Measurements from ENCODE around the gene ITGA3. TPM values are rescaled to one million over a fixed set of nuclear protein-coding genes. Genes with fewer than 3 reads are reported as not detected.

The ITGA3 gene
- total RNA-seq, 1 experiment from 2014 or later = 22.5 TPM

DNA sequence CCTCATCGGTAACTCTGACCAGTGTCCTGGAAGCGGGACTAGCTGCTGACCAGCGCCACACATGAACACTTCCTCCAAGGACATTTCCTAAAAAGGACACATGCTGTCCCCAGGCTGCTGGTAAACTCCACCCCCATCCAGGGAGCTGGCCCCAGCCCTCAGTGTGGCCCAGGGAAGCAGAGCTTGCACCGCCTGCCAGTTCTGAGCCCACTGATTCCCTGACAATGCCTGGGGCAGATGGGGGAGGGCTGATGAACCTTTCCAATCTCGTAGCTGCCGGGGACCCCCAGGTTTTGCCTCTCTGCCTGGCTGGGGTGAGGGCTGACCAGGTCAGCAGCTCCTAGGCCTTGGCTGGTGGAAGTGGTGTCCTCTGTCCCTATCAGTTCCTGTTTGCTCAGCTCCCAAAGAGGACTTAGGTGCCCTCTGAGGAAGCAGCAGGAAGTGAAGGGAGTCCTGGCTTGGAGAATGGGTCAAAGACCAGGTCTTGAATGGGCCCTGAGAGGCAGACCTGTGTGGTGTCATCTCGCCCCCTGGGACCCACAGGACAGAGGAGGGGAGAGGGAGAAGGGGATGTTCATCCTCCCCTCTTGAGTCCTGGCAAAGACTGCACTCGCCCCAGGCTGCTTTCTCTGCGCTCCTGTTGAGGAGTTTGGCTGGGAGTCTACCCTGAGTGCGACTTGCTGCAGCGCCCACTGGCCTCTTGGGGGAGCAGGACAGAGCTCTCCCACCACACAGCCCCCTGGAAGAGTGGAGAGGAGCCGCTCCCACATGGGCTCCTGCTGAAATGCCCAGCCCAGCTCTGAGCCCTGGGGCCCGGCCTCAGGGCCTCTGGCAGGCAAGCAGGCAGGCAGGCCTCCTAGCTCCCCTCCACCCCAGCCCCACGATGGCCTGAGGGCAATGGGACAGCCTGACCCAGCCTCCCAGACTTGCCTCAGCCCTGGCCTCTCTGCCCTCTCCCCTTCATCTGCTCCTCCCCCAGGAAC is 56.1 kb downstream of the ITGA3 start:
- no peaks in the 10 kb centered on the region; a peak in 1 of 5 replicates for H3K9me3 Mint-ChIP-seq
- Histone ChIP-seq H3K23me2 (ENCODE audit: insufficient read length, low read depth, low read length, poor library complexity, severe bottlenecking) (no peaks in the 10 kb centered on the region), H3K79me1 (ENCODE audit: insufficient read depth, low read depth, low read length, poor library complexity, severe bottlenecking) (no peaks in the 10 kb centered on the region), H3K14ac (ENCODE audit: insufficient read depth, low read length) (0 out of 2 replicates have a peak overlapping the region, but pooled peaks have one; percentile 25), H3K9ac (ENCODE audit: extremely low read depth, insufficient read length, low read length) (no peak overlapping the region), H2AFZ (ENCODE audit: low read length) (no peak overlapping the region), H2BK120ac (ENCODE audit: low read depth, low read length, poor library complexity, severe bottlenecking) (no peak overlapping the region), H3K4ac (ENCODE audit: low read depth, low read length) (no peak overlapping the region), H2BK5ac (ENCODE audit: insufficient read length, low read length) (no peak overlapping the region), H2AK5ac (ENCODE audit: insufficient read length, low read length) (no peak overlapping the region), H4K5ac (ENCODE audit: insufficient read length, low read depth, low read length) (no peak overlapping the region), H3K56ac (ENCODE audit: insufficient read length, low read depth, low read length) (no peak overlapping the region), H3K4me1 (ENCODE audit: insufficient read depth, low read length) (peaks cover 9% of the 10 kb centered on the region; the same call in 1 of the 2 replicates), H2BK15ac (ENCODE audit: low read depth, low read length) (no peak overlapping the region), H4K8ac (replicated peaks; ENCODE audit: insufficient read length, low read depth, low read length) (no peak overlapping the region), H3K4me2 (ENCODE audit: insufficient read depth, insufficient read length, low read length) (no peak overlapping the region), H2BK20ac (ENCODE audit: low read depth, low read length, poor library complexity, severe bottlenecking) (no peak overlapping the region), H3T11ph (ENCODE audit: low read length) (no peak overlapping the region), H2BK12ac (ENCODE audit: insufficient read length, low read depth, low read length) (peak overlapping the region; percentile 60), H3K9me3 (ENCODE audit: control insufficient read depth, low read depth, low read length) (no peaks in the 10 kb centered on the region), H3K27ac (ENCODE audit: insufficient read length, low read depth, low read length) (no peak overlapping the region), H4K20me1 (ENCODE audit: control insufficient read depth, insufficient read depth, insufficient read length) (no peaks in the 10 kb centered on the region), H3K27me3 (ENCODE audit: insufficient read depth, low read length) (no peaks in the 10 kb centered on the region), H3K79me2 (ENCODE audit: insufficient read depth, low read length) (no peaks in the 10 kb centered on the region), H4K91ac (ENCODE audit: insufficient read length, low read depth, low read length) (no peak overlapping the region), H3K18ac (ENCODE audit: insufficient read length, low read depth, low read length) (peak overlapping the region; percentile 80), H3K23ac (ENCODE audit: insufficient read length, low read depth, low read length) (no peak overlapping the region)
- H3K4me1 Mint-ChIP-seq = peaks cover 12 to 25% of the 10 kb centered on the region in 2 experiments
- no peak overlapping the region for H3K4me3 Mint-ChIP-seq
- no CpG with 5 or more reads among the region's 14 CpGs for WGBS (ENCODE audit: extremely low coverage, insufficient read length, low lambda C conversion rate)
- peak; percentile 49 for DNase-seq
- H3K27me3 Mint-ChIP-seq (ENCODE audit: low read depth) = peaks cover 16% of the 10 kb centered on the region
- TF ChIP-seq, protein P1, sequence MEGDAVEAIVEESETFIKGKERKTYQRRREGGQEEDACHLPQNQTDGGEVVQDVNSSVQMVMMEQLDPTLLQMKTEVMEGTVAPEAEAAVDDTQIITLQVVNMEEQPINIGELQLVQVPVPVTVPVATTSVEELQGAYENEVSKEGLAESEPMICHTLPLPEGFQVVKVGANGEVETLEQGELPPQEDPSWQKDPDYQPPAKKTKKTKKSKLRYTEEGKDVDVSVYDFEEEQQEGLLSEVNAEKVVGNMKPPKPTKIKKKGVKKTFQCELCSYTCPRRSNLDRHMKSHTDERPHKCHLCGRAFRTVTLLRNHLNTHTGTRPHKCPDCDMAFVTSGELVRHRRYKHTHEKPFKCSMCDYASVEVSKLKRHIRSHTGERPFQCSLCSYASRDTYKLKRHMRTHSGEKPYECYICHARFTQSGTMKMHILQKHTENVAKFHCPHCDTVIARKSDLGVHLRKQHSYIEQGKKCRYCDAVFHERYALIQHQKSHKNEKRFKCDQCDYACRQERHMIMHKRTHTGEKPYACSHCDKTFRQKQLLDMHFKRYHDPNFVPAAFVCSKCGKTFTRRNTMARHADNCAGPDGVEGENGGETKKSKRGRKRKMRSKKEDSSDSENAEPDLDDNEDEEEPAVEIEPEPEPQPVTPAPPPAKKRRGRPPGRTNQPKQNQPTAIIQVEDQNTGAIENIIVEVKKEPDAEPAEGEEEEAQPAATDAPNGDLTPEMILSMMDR (conservative IDR thresholded peaks at IDR 0.05) = peak; percentile 33; the same call in 1 of the 3 replicates
- peak overlapping the region in 1 of 3 experiments; percentile 53; a peak in 1 of 7 replicates for H3K27ac Mint-ChIP-seq
- peaks cover 0 to 15% (median 6%) of the 10 kb centered on the region in 3 experiments; a peak in 3 of 7 replicates for H3K36me3 Mint-ChIP-seq (ENCODE audit: insufficient read depth in 1 of 3, low read depth in 3 of 3)
